ENCODE results near the gene GRID2.

The GRID2 gene

GRCh38 chr4:93776386-93777080 lies 1472.8 kb downstream of the GRID2 start:
- DNase-seq: peak; percentile 23

GRCh38 chr4:93777081-93777460 lies 1473.3 kb downstream of the GRID2 start:
- no peak for DNase-seq

- no peak for DNase-seq
Measured at GRCh38 chr4:93779228-93779627, 1475.5 kb downstream of the GRID2 start.

GRCh38 chr4:93780080-93780479 lies 1476.3 kb downstream of the GRID2 start:
- no peak for DNase-seq

GRCh38 chr4:93781198-93781597 lies 1477.4 kb downstream of the GRID2 start:
- no peak for DNase-seq

- DNase-seq: no peak
Measured at GRCh38 chr4:93786149-93786548, 1482.4 kb downstream of the GRID2 start.

GRCh38 chr4:93788712-93789111 lies 1484.9 kb downstream of the GRID2 start:
- peak; percentile 19 for DNase-seq

- peak; percentile 66 for DNase-seq
Measured at GRCh38 chr4:93791570-93792195, 1487.9 kb downstream of the GRID2 start.

- DNase-seq: no peak
Measured at GRCh38 chr4:93802045-93802444, 1498.3 kb downstream of the GRID2 start.

GRCh38 chr4:93809773-93810172 lies 1506.0 kb downstream of the GRID2 start:
- no peak for DNase-seq

GRCh38 chr4:93810340-93810992 lies 1506.7 kb downstream of the GRID2 start:
- DNase-seq: no peak

GRCh38 chr4:93813092-93813491 lies 1509.3 kb downstream of the GRID2 start:
- no peak for DNase-seq

- DNase-seq: no peak
Measured at GRCh38 chr4:93814141-93814540, 1510.4 kb downstream of the GRID2 start.

- DNase-seq: no peak
Measured at GRCh38 chr4:93814722-93815121, 1511.0 kb downstream of the GRID2 start.
